Measurements from ENCODE around the gene PTPN3.

Gene PTPN3

GRCh38 chr9:109329638-109330258 is 168.4 kb downstream of the PTPN3 start:
- no peak for DNase-seq

- no peak for DNase-seq
Measured at GRCh38 chr9:109328978-109329637, 169.0 kb downstream of the PTPN3 start.
